ENCODE data around the gene MKX. TPM values are rescaled to one million over a fixed set of nuclear protein-coding genes. Genes with fewer than 3 reads are reported as not detected.
A peak's percentile ranks its signal among the peaks of the same experiment; 100 is the strongest.

MKX gene
- total RNA-seq, 2 donors from 2014 or later = 10.1 to 10.5 TPM

DNA sequence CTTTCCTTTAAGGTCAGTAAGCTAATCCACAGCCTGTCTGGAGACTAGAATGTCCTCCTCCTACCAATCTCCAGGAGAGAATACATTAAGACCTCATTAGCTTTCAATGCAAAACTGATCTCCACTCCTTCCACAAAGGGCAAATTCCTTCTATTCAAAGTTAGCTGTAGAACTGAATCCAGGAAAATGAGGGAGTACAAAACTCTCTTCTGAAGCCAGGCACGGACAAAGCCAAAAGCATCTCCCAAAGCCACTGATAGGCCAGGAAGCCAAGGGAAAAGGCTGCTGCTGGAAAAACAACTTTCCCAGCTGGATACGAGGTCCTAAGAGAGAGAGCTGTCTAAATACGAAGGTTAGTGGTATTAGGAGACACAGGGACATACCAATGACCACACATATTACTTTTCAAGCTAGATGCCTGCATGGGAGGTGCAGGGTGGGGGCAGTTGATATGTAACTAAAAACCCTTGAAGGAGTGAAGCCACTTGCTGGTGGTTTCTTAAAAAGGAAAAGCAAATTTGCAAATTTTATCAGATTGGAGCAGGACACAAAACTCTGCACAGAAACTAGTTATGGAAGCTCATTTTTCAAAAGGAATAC, 43.6 kb downstream of the MKX start:
- intact Hi-C loops (cut with DNase I) = no loop called here
- 18% methylated on average over 3 of the region's 3 CpGs for WGBS
- Histone ChIP-seq H3K27ac (no peak overlapping the region), H3K4me1 (replicated peaks) (no peaks in the 10 kb centered on the region), H3K4me3 (no peak overlapping the region), H3K9me3 (no peaks in the 10 kb centered on the region), H3K27me3 (replicated peaks; ENCODE audit: insufficient read depth) (no peaks in the 10 kb centered on the region), H3K36me3 (no peaks in the 10 kb centered on the region)
- DNase-seq (ENCODE audit: low spot score) = no peak
- no peak for TF ChIP-seq POLR2A (IDR thresholded peaks at IDR 0.05)
- TF ChIP-seq POLR2AphosphoS5 (IDR thresholded peaks at IDR 0.05) = no peak
- TF ChIP-seq, protein P1, sequence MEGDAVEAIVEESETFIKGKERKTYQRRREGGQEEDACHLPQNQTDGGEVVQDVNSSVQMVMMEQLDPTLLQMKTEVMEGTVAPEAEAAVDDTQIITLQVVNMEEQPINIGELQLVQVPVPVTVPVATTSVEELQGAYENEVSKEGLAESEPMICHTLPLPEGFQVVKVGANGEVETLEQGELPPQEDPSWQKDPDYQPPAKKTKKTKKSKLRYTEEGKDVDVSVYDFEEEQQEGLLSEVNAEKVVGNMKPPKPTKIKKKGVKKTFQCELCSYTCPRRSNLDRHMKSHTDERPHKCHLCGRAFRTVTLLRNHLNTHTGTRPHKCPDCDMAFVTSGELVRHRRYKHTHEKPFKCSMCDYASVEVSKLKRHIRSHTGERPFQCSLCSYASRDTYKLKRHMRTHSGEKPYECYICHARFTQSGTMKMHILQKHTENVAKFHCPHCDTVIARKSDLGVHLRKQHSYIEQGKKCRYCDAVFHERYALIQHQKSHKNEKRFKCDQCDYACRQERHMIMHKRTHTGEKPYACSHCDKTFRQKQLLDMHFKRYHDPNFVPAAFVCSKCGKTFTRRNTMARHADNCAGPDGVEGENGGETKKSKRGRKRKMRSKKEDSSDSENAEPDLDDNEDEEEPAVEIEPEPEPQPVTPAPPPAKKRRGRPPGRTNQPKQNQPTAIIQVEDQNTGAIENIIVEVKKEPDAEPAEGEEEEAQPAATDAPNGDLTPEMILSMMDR (IDR thresholded peaks at IDR 0.05) = no peak

DNA sequence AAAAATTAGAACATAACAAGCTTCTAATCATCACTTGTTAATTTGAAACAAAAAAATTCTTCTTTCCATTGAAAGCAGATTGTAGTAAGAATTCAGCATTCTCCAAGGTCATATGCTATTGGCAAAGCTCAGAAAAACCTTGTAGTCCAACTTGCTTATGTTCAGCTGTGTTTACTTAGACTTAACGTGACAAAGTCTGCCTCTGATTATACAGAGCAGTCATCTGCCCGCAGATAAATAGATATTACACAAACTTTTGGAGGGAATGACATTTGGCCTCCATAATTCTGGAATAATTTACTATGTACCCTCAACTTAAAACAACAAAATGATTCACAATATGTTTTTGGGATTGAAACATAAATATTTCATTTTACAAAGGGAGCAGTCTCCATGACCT, 45.8 kb downstream of the MKX start:
- intact Hi-C loops (cut with DNase I) = no loop called here
- TF ChIP-seq POLR2AphosphoS5 (IDR thresholded peaks at IDR 0.05) (peak; percentile 83), POLR2A (IDR thresholded peaks at IDR 0.05) (no peak)
- Histone ChIP-seq H3K4me3 (no peak overlapping the region), H3K9me3 (no peaks in the 10 kb centered on the region), H3K36me3 (no peaks in the 10 kb centered on the region), H3K27ac (no peak overlapping the region), H3K4me1 (replicated peaks) (no peaks in the 10 kb centered on the region), H3K27me3 (replicated peaks; ENCODE audit: insufficient read depth) (no peaks in the 10 kb centered on the region)
- 13% methylated on average over 2 of the region's 2 CpGs for WGBS
- DNase-seq (ENCODE audit: low spot score) = no peak

DNA sequence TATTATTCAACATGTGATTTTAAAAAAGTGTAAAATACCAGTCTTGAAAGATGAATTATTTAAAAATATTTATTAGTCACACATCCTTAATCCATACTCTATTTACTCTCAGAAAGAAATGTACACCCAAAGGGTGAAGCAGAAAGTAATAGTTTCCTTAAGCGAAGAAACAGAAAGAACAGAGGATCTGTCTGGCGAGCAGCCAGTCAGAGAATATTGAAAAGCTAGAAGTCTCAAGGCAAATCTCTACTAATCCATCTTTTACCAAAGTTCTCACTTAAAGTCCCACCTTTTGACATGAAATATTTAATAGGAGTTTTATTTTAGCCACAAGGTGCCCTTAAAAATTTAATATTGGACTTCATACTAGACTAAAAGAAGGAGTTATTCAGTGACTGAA, 46.7 kb downstream of the MKX start:
- TF ChIP-seq, protein P1 (IDR thresholded peaks at IDR 0.05) = no peak
- no peak for TF ChIP-seq POLR2A (IDR thresholded peaks at IDR 0.05)
- no peak for TF ChIP-seq POLR2AphosphoS5 (IDR thresholded peaks at IDR 0.05)
- intact Hi-C loops (cut with DNase I) = no loop called here
- Histone ChIP-seq H3K36me3 (no peaks in the 10 kb centered on the region), H3K4me3 (no peak overlapping the region), H3K4me1 (replicated peaks) (no peaks in the 10 kb centered on the region), H3K27ac (no peak overlapping the region), H3K27me3 (replicated peaks; ENCODE audit: insufficient read depth) (no peaks in the 10 kb centered on the region), H3K9me3 (no peaks in the 10 kb centered on the region)
- WGBS = 88% methylated on average over 2 of the region's 2 CpGs
- no peak for DNase-seq (ENCODE audit: low spot score)

- Histone ChIP-seq H3K36me3 (no peaks in the 10 kb centered on the region), H3K4me1 (replicated peaks) (no peaks in the 10 kb centered on the region), H3K4me3 (no peak overlapping the region), H3K9me3 (no peaks in the 10 kb centered on the region), H3K27ac (no peak overlapping the region), H3K27me3 (replicated peaks; ENCODE audit: insufficient read depth) (no peaks in the 10 kb centered on the region)
- WGBS = 72% methylated on average over 3 of the region's 3 CpGs
- DNase-seq (ENCODE audit: low spot score) = no peak
- intact Hi-C loops (cut with DNase I) = no loop called here
- no peak for TF ChIP-seq POLR2AphosphoS5 (IDR thresholded peaks at IDR 0.05)
- TF ChIP-seq POLR2A (IDR thresholded peaks at IDR 0.05) = no peak
- TF ChIP-seq, protein P1 (IDR thresholded peaks at IDR 0.05) = no peak
Measured at GRCh38 chr10:27696466-27696865, 49.2 kb downstream of the MKX start.

GRCh38 chr10:27695706-27696105, 49.9 kb downstream of the MKX start:
- H3K4me3 ChIP-seq = no peak overlapping the region
- DNase-seq (ENCODE audit: low spot score) = no peak
- no peaks in the 10 kb centered on the region for H3K36me3 ChIP-seq
- 77% methylated on average over 2 of the region's 2 CpGs for WGBS
- intact Hi-C loops (cut with DNase I) = no loop called here
- H3K27me3 ChIP-seq (replicated peaks; ENCODE audit: insufficient read depth) = no peaks in the 10 kb centered on the region
- no peaks in the 10 kb centered on the region for H3K4me1 ChIP-seq (replicated peaks)
- no peaks in the 10 kb centered on the region for H3K9me3 ChIP-seq
- TF ChIP-seq POLR2AphosphoS5 (IDR thresholded peaks at IDR 0.05) (no peak), POLR2A (IDR thresholded peaks at IDR 0.05) (no peak)
- TF ChIP-seq, protein P1 (IDR thresholded peaks at IDR 0.05) = no peak
- no peak overlapping the region for H3K27ac ChIP-seq
